ENCODE measurements around the gene RNASEH2A.

DNA sequence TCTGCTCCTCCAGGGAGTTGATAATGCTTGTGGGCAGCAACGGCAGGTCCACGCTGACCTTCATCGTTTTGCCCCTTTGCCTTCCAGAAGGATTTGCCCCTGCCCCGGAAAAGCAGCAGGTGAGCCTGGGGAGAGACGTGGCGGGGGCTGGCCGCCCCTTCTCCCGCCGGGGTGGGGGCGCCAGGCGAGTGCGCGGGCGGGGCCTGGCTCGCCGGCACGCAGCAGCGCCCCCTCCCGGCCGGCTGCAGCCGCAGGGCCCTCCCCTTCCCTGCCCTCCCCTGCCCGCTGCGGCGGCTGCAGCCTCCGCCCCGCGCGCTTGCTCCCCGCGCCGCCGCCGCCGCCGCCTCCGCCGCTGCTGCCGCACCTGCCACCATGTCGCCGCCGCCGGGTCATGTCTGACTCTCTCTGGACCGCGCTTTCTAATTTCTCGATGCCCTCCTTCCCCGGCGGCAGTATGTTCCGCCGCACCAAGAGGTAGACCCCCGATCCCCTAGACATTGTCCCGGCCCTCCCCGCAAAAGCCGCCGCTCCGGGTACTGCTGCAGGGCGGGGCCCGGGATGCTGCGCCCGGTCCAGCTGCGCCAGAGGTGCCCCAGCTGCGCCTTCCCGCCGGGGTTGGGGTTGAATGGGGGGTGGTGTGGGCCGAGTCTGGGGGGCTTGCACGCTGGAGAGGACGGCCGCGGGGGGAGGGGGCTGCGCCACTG, 31.9 kb downstream of the RNASEH2A start, which contains the start of gene MAST1:
- TF ChIP-seq PBX3 (IDR thresholded peaks at IDR 0.05) (no peak), SMC3 (IDR thresholded peaks at IDR 0.05) (peak; percentile 19; the same call in 1 of the 3 replicates), CEBPB (IDR thresholded peaks at IDR 0.05) (no peak), POLR2A (IDR thresholded peaks at IDR 0.05; ENCODE audit: low read length) (no peak), GATA3 (IDR thresholded peaks at IDR 0.05; ENCODE audit: borderline replicate concordance) (no peak), ATOH8 (CRISPR knock-in tag; IDR thresholded peaks at IDR 0.05; ENCODE audit: low read depth) (no peak), CHD4 (IDR thresholded peaks at IDR 0.05; ENCODE audit: borderline replicate concordance) (no peak), RFX5 (IDR thresholded peaks at IDR 0.05) (no peak), MAZ (IDR thresholded peaks at IDR 0.05; ENCODE audit: borderline replicate concordance, low read depth, low read length) (0 out of 2 replicates have a peak, but pooled peaks have one; percentile 23), EP300 (IDR thresholded peaks at IDR 0.05) (no peak), RCOR1 (IDR thresholded peaks at IDR 0.05; ENCODE audit: low read depth, low read length) (no peak), RNF2 (IDR thresholded peaks at IDR 0.05; ENCODE audit: borderline replicate concordance, low read depth) (no peak)
- TF ChIP-seq, protein P1, sequence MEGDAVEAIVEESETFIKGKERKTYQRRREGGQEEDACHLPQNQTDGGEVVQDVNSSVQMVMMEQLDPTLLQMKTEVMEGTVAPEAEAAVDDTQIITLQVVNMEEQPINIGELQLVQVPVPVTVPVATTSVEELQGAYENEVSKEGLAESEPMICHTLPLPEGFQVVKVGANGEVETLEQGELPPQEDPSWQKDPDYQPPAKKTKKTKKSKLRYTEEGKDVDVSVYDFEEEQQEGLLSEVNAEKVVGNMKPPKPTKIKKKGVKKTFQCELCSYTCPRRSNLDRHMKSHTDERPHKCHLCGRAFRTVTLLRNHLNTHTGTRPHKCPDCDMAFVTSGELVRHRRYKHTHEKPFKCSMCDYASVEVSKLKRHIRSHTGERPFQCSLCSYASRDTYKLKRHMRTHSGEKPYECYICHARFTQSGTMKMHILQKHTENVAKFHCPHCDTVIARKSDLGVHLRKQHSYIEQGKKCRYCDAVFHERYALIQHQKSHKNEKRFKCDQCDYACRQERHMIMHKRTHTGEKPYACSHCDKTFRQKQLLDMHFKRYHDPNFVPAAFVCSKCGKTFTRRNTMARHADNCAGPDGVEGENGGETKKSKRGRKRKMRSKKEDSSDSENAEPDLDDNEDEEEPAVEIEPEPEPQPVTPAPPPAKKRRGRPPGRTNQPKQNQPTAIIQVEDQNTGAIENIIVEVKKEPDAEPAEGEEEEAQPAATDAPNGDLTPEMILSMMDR (IDR thresholded peaks at IDR 0.05), result peak; percentile 69
- TF ChIP-seq, protein P2, sequence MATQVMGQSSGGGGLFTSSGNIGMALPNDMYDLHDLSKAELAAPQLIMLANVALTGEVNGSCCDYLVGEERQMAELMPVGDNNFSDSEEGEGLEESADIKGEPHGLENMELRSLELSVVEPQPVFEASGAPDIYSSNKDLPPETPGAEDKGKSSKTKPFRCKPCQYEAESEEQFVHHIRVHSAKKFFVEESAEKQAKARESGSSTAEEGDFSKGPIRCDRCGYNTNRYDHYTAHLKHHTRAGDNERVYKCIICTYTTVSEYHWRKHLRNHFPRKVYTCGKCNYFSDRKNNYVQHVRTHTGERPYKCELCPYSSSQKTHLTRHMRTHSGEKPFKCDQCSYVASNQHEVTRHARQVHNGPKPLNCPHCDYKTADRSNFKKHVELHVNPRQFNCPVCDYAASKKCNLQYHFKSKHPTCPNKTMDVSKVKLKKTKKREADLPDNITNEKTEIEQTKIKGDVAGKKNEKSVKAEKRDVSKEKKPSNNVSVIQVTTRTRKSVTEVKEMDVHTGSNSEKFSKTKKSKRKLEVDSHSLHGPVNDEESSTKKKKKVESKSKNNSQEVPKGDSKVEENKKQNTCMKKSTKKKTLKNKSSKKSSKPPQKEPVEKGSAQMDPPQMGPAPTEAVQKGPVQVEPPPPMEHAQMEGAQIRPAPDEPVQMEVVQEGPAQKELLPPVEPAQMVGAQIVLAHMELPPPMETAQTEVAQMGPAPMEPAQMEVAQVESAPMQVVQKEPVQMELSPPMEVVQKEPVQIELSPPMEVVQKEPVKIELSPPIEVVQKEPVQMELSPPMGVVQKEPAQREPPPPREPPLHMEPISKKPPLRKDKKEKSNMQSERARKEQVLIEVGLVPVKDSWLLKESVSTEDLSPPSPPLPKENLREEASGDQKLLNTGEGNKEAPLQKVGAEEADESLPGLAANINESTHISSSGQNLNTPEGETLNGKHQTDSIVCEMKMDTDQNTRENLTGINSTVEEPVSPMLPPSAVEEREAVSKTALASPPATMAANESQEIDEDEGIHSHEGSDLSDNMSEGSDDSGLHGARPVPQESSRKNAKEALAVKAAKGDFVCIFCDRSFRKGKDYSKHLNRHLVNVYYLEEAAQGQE (IDR thresholded peaks at IDR 0.05), result no peak
